ENCODE measurements around the gene MED31. TPM values are rescaled to one million over a fixed set of nuclear protein-coding genes. Genes with fewer than 3 reads are reported as not detected.

Gene MED31
- total and polyA plus RNA-seq, 8 donors = 19.1 to 29.8 (median 24.1) TPM

DNA sequence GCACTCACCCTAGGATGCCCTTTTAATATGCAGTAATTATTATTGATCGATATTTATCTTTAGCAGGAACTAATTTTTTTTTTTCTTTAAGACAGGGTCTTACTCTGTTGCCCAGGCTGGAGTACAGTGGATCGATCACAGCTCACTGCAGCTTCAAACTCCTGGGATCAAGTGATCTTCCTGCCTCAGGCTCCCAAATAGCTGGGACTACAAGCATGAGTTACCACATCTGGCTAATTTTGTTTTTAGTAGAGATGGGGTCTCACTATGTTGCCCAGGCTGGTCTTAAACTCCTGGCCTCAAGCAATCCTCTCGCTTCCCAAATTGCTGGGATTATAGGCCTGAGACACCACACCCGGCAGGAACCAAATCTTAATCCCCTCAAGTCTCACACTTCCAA is 40.2 kb downstream of the MED31 start:
- no peak for DNase-seq
- no peak overlapping the region for H3K27ac ChIP-seq
- TF ChIP-seq, protein P1, sequence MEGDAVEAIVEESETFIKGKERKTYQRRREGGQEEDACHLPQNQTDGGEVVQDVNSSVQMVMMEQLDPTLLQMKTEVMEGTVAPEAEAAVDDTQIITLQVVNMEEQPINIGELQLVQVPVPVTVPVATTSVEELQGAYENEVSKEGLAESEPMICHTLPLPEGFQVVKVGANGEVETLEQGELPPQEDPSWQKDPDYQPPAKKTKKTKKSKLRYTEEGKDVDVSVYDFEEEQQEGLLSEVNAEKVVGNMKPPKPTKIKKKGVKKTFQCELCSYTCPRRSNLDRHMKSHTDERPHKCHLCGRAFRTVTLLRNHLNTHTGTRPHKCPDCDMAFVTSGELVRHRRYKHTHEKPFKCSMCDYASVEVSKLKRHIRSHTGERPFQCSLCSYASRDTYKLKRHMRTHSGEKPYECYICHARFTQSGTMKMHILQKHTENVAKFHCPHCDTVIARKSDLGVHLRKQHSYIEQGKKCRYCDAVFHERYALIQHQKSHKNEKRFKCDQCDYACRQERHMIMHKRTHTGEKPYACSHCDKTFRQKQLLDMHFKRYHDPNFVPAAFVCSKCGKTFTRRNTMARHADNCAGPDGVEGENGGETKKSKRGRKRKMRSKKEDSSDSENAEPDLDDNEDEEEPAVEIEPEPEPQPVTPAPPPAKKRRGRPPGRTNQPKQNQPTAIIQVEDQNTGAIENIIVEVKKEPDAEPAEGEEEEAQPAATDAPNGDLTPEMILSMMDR (IDR thresholded peaks at IDR 0.05) = no peak
- no peaks in the 10 kb centered on the region for H3K27me3 ChIP-seq
- ATAC-seq = no peak
- no peak overlapping the region for H3K4me3 ChIP-seq
- H3K9me3 ChIP-seq = no peaks in the 10 kb centered on the region
- no peaks in the 10 kb centered on the region for H3K4me1 ChIP-seq
- intact Hi-C loops (cut with DNase I) = no loop called here
- H3K36me3 ChIP-seq = peaks cover 0 to 70% of the 10 kb centered on the region in 2 donors

DNA sequence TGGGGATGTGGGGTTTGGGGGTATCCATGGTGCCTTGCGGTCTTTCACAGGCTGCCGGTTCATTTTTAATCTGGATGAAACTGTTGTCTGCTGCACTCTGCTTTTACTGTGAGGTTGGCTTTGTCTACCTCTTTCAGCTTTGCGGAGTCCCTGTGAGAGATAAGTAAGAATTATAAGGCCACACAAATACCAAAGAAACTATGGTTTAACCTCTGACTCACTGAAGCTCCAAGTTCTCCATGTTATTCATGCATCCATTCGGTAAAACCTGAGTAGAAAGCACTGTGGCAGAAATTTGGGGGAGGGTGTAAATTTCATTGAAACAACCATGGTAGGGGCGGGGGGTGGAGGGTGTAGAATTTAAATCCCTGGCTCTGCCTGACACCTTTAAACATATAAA is 41.4 kb downstream of the MED31 start:
- Histone ChIP-seq H3K9me3 (no peaks in the 10 kb centered on the region), H3K36me3 (peaks cover 0 to 77% of the 10 kb centered on the region in 2 donors), H3K27me3 (no peaks in the 10 kb centered on the region), H3K4me1 (no peaks in the 10 kb centered on the region), H3K4me3 (no peak overlapping the region), H3K27ac (no peak overlapping the region)
- TF ChIP-seq, protein P1 (IDR thresholded peaks at IDR 0.05) = no peak
- intact Hi-C loops (cut with DNase I) = no loop called here
- DNase-seq (no peak), ATAC-seq (no peak)

DNA sequence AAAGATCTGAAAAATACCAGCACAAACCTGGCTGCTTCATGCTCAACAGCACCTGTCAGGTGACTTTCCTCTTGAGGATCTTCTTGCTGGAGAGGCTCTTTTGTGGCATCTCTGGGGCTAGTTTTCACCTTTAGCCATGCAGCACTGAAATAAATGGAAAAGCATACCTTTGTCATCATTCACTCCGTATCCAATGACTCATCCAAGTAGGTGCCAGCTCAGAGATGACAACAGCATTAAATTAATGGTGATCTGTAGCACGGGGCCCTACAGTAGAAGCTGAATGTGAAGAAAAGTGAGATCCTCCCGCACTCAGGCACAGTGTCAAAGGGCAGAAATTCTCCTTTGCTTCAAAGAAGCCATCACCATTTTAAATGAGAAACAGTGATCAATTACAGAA is 43.1 kb downstream of the MED31 start:
- Histone ChIP-seq H3K9me3 (no peaks in the 10 kb centered on the region), H3K36me3 (peaks cover 0 to 73% of the 10 kb centered on the region in 2 donors), H3K27ac (no peak overlapping the region), H3K27me3 (no peaks in the 10 kb centered on the region), H3K4me3 (no peak overlapping the region), H3K4me1 (peaks cover 0 to 6% of the 10 kb centered on the region in 2 donors)
- intact Hi-C loops (cut with DNase I) = no loop called here
- TF ChIP-seq, protein P1 (IDR thresholded peaks at IDR 0.05) = no peak
- no peak for ATAC-seq
- no peak for DNase-seq

DNA sequence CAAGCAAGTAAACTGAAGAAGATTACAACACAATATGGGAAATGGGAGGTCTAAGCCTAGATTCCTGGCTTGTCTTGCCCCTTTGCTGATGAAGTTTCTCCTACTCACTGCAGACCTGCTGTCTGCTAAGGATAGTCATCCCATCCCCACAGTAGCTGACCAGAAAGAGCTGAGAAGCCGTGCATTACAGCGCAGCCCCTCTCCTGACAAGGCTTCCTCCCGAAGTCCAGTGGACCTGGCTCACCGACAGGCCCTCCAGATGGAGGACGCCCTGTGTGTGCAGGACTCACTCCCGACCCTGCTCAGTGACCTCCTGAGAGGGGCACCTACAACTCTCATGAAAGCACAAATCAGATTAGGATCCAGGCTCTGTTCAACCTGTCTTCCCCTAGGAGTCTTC is 46.3 kb downstream of the MED31 start:
- no peak for DNase-seq
- Histone ChIP-seq H3K9me3 (no peaks in the 10 kb centered on the region), H3K36me3 (peaks cover 0 to 61% of the 10 kb centered on the region in 2 donors), H3K4me3 (no peak overlapping the region), H3K27me3 (no peaks in the 10 kb centered on the region), H3K27ac (no peak overlapping the region), H3K4me1 (peaks cover 5 to 7% of the 10 kb centered on the region in 2 donors)
- TF ChIP-seq, protein P1 (IDR thresholded peaks at IDR 0.05) = no peak
- intact Hi-C loops (cut with DNase I) = no loop called here
- ATAC-seq = no peak

DNA sequence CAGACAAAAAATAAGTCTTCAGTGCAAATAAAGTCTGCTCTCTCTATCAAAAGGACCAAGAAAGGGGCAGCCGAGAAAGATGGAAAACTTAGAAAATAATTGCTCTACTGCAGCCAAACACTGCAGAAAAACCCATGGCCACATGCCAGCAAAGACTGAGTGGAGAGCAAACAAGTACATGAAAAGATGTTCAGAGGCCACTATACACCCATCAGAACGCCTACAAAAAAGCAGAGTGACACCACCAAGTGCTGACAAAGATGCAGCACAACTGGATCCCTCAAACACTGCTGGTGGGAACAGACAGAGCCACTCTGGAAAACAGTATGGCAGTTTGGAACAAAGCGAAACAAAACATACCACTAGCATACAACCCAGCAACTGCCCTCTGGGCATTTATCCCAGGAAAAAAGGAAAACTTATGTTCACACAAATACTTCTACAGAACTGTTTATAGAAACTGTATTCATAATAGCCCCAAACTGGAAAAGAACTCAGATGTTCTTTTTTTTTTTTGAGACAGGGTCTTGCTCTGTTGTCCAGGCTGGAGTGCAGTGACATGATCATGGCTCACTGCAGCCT is 47.6 kb downstream of the MED31 start:
- intact Hi-C loops (cut with DNase I) = no loop called here
- Histone ChIP-seq H3K4me3 (no peak overlapping the region), H3K36me3 (peaks cover 0 to 49% of the 10 kb centered on the region in 2 donors), H3K27ac (no peak overlapping the region), H3K27me3 (no peaks in the 10 kb centered on the region), H3K4me1 (peaks cover 13 to 18% of the 10 kb centered on the region in 2 donors), H3K9me3 (no peaks in the 10 kb centered on the region)
- peak in 3 of 4 donors; percentile 40 to 78 (median 59) for DNase-seq
- TF ChIP-seq, protein P1 (IDR thresholded peaks at IDR 0.05) = no peak
- ATAC-seq = peak; percentile 26
